HG03571 (cell line): ENCODE results near the gene PLEKHM2.
"Not testable (repeated sequence)": the region's sequence is repeated elsewhere in the genome, so short reads cannot be mapped to it uniquely, and the experiment has no call there.

Experiments
- ATAC-seq: cut with Tn5 transposase; IDR thresholded peaks from one replicate; pipeline ENCODE4 v1.9.1; 2021; ENCODE audit not compliant: unreplicated experiment

PLEKHM2 gene

GRCh38 chr1:15684042-15684461, at the start of gene PLEKHM2:
PLEKHM2 (plus strand) TSS chr1:15684320; CDS start chr1:15684559, 239 bp downstream.
- peak; percentile 66 for ATAC-seq

GRCh38 chr1:15636436-15636835, 47.7 kb upstream of the PLEKHM2 start:
- ATAC-seq, result no peak

- ATAC-seq, result no peak
Measured at GRCh38 chr1:15637826-15638225, 46.3 kb upstream of the PLEKHM2 start.

- no peak for ATAC-seq
Measured at GRCh38 chr1:15639262-15639661, 44.9 kb upstream of the PLEKHM2 start.

GRCh38 chr1:15639931-15640330, 44.2 kb upstream of the PLEKHM2 start:
- ATAC-seq, result no peak

GRCh38 chr1:15640667-15641066, 43.5 kb upstream of the PLEKHM2 start:
- no peak for ATAC-seq

- ATAC-seq, result no peak
Measured at GRCh38 chr1:15649937-15650336, 34.2 kb upstream of the PLEKHM2 start.

- ATAC-seq, result no peak
Measured at GRCh38 chr1:15650433-15650832, 33.7 kb upstream of the PLEKHM2 start.

- not testable (repeated sequence) for ATAC-seq
Measured at GRCh38 chr1:15652130-15652529, 32.0 kb upstream of the PLEKHM2 start.

GRCh38 chr1:15654091-15654690, 29.9 kb upstream of the PLEKHM2 start:
- no peak for ATAC-seq

GRCh38 chr1:15656464-15656863, 27.7 kb upstream of the PLEKHM2 start:
- no peak for ATAC-seq

GRCh38 chr1:15657021-15657420, 27.1 kb upstream of the PLEKHM2 start:
- ATAC-seq, result no peak

GRCh38 chr1:15660151-15660550, 24.0 kb upstream of the PLEKHM2 start:
- no peak for ATAC-seq

- no peak for ATAC-seq
Measured at GRCh38 chr1:15662477-15662876, 21.6 kb upstream of the PLEKHM2 start.

GRCh38 chr1:15663925-15664324, 20.2 kb upstream of the PLEKHM2 start:
- no peak for ATAC-seq

GRCh38 chr1:15667362-15667761, 16.8 kb upstream of the PLEKHM2 start:
- no peak for ATAC-seq

- no peak for ATAC-seq
Measured at GRCh38 chr1:15668089-15668754, 15.9 kb upstream of the PLEKHM2 start.

GRCh38 chr1:15669074-15669473, 15.0 kb upstream of the PLEKHM2 start:
- no peak for ATAC-seq

GRCh38 chr1:15669864-15670263, 14.3 kb upstream of the PLEKHM2 start:
- no peak for ATAC-seq

GRCh38 chr1:15671430-15671829, 12.7 kb upstream of the PLEKHM2 start:
- ATAC-seq, result no peak

GRCh38 chr1:15674386-15675159, 9.5 kb upstream of the PLEKHM2 start:
- no peak for ATAC-seq

GRCh38 chr1:15676010-15676409, 8.1 kb upstream of the PLEKHM2 start:
- ATAC-seq, result no peak
